ENCODE data around the gene BLVRB.

Gene BLVRB

GRCh38 chr19:40512473-40513344 is 47.2 kb upstream of the BLVRB start:
- no peak for TF ChIP-seq POLR2AphosphoS5 (IDR thresholded peaks at IDR 0.05; ENCODE audit: low read depth)
- TF ChIP-seq GABPA (IDR thresholded peaks at IDR 0.05; ENCODE audit: low read depth): no peak
- TF ChIP-seq SPI1 (IDR thresholded peaks at IDR 0.05; ENCODE audit: borderline replicate concordance, low read depth): no peak
- H3K27ac ChIP-seq (replicated peaks): no peak overlapping the region
- H3K27me3 ChIP-seq (ENCODE audit: insufficient read depth, poor library complexity, severe bottlenecking): peaks cover 30% of the 10 kb centered on the region
- no peak overlapping the region for H3K4me3 ChIP-seq (replicated peaks; ENCODE audit: insufficient read depth, low read length)
- no peak for DNase-seq (ENCODE audit: low read depth in 1 of 2, low spot score in 1 of 2)

- TF ChIP-seq REST (IDR thresholded peaks at IDR 0.05; ENCODE audit: insufficient replicate concordance, low read depth) (no peak), GABPA (IDR thresholded peaks at IDR 0.05; ENCODE audit: low read depth) (no peak), POLR2AphosphoS5 (IDR thresholded peaks at IDR 0.05; ENCODE audit: low read depth) (no peak), SPI1 (IDR thresholded peaks at IDR 0.05; ENCODE audit: borderline replicate concordance, low read depth) (no peak)
- TF ChIP-seq, protein P1, sequence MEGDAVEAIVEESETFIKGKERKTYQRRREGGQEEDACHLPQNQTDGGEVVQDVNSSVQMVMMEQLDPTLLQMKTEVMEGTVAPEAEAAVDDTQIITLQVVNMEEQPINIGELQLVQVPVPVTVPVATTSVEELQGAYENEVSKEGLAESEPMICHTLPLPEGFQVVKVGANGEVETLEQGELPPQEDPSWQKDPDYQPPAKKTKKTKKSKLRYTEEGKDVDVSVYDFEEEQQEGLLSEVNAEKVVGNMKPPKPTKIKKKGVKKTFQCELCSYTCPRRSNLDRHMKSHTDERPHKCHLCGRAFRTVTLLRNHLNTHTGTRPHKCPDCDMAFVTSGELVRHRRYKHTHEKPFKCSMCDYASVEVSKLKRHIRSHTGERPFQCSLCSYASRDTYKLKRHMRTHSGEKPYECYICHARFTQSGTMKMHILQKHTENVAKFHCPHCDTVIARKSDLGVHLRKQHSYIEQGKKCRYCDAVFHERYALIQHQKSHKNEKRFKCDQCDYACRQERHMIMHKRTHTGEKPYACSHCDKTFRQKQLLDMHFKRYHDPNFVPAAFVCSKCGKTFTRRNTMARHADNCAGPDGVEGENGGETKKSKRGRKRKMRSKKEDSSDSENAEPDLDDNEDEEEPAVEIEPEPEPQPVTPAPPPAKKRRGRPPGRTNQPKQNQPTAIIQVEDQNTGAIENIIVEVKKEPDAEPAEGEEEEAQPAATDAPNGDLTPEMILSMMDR (IDR thresholded peaks at IDR 0.05; ENCODE audit: insufficient read depth, low read length): no peak
- no peak for DNase-seq (ENCODE audit: low read depth in 1 of 2, low spot score in 1 of 2)
- Histone ChIP-seq H3K27ac (replicated peaks) (no peak overlapping the region), H3K4me3 (replicated peaks; ENCODE audit: insufficient read depth, low read length) (no peak overlapping the region), H3K27me3 (ENCODE audit: insufficient read depth, poor library complexity, severe bottlenecking) (peaks cover 29% of the 10 kb centered on the region)
Measured at GRCh38 chr19:40512110-40512472, 46.5 kb upstream of the BLVRB start.

DNA sequence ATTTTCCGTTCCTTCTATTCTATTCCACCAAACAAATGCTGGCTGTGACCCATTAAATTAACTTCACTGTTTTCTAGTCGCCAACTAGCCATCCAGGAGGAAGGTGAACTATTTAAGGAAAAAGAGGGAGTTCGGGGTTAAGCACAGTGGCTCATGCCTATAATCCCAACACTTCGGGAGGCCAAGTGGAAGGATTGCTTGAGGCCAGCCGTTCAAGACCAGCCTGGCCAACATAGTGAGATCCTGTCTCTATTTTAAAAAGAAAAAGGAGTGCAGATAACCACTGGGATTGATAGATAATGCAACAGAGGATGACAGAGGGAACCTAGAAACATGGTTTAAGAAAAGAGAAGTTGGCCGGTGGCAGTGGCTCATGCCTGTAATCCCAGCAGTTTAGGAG is 45.9 kb upstream of the BLVRB start:
- no peak for DNase-seq (ENCODE audit: low read depth in 1 of 2, low spot score in 1 of 2)
- TF ChIP-seq REST (IDR thresholded peaks at IDR 0.05; ENCODE audit: insufficient replicate concordance, low read depth) (no peak), POLR2AphosphoS5 (IDR thresholded peaks at IDR 0.05; ENCODE audit: low read depth) (no peak)
- TF ChIP-seq, protein P1 (IDR thresholded peaks at IDR 0.05; ENCODE audit: insufficient read depth, low read length): no peak
- Histone ChIP-seq H3K4me3 (replicated peaks; ENCODE audit: insufficient read depth, low read length) (no peak overlapping the region), H3K27ac (replicated peaks) (no peak overlapping the region), H3K27me3 (ENCODE audit: insufficient read depth, poor library complexity, severe bottlenecking) (peaks cover 29% of the 10 kb centered on the region)

DNA sequence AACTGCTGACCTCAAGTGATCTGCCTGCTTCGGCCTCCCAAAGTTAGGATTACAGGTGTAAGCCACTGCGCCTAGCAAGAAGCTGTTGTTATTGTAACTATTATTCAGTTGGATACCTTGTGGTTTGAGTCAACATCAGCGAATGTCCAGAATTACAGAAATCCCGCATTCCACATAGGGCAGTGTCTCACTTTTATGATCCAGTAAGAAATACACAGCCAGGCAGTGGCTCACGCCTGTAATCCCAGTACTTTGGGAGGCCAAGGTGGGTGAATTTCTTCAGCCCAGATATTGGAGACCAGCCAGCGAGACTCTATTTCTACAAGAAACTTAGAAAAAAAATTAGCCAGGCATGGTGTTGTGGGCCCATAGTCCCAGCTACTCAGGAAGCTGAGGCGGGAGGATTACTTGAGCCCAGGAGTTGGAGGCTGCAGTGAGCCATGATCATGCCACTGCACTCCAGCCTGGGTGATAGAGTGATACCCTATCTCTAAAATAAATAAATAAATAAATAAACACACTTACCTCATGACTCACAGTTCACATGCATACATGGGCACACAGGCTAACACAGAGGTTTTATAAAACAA is 45.1 kb upstream of the BLVRB start:
- H3K27ac ChIP-seq (replicated peaks): no peak overlapping the region
- no peak for DNase-seq (ENCODE audit: low read depth in 1 of 2, low spot score in 1 of 2)
- no peak overlapping the region for H3K4me3 ChIP-seq (replicated peaks; ENCODE audit: insufficient read depth, low read length)
- no peak for TF ChIP-seq GABPA (IDR thresholded peaks at IDR 0.05; ENCODE audit: low read depth)
- TF ChIP-seq POLR2AphosphoS5 (IDR thresholded peaks at IDR 0.05; ENCODE audit: low read depth): no peak
- TF ChIP-seq REST (IDR thresholded peaks at IDR 0.05; ENCODE audit: insufficient replicate concordance, low read depth): no peak
- TF ChIP-seq, protein P1 (IDR thresholded peaks at IDR 0.05; ENCODE audit: insufficient read depth, low read length): no peak
- TF ChIP-seq SPI1 (IDR thresholded peaks at IDR 0.05; ENCODE audit: borderline replicate concordance, low read depth): no peak
- H3K27me3 ChIP-seq (ENCODE audit: insufficient read depth, poor library complexity, severe bottlenecking): peaks cover 29% of the 10 kb centered on the region
